ENCODE results near the gene AUNIP.
A peak's percentile ranks its signal among the peaks of the same experiment; 100 is the strongest.

The AUNIP gene

GRCh38 chr1:25821112-25821476 lies 38.2 kb downstream of the AUNIP start:
- no peak for DNase-seq

GRCh38 chr1:25820247-25821111 lies 38.8 kb downstream of the AUNIP start:
- peak; percentile 74 for DNase-seq

GRCh38 chr1:25819491-25820246 lies 39.6 kb downstream of the AUNIP start, which contains the start of gene MTFR1L:
Gene MTFR1L, plus strand, starts transcription at chr1:25819954. Its CDS starts 3,151 bp downstream, at chr1:25823105.
- DNase-seq, result peak; percentile 94

GRCh38 chr1:25818569-25818968 lies 40.7 kb downstream of the AUNIP start:
- no peak for DNase-seq

- DNase-seq, result no peak
Measured at GRCh38 chr1:25817840-25818501, 41.3 kb downstream of the AUNIP start.

- DNase-seq, result no peak
Measured at GRCh38 chr1:25816112-25816718, 43.0 kb downstream of the AUNIP start.

- no peak for DNase-seq
Measured at GRCh38 chr1:25815208-25816111, 43.8 kb downstream of the AUNIP start.

GRCh38 chr1:25814549-25815087 lies 44.6 kb downstream of the AUNIP start:
- DNase-seq, result no peak

GRCh38 chr1:25813734-25814471 lies 45.4 kb downstream of the AUNIP start:
- no peak for DNase-seq

- no peak for DNase-seq
Measured at GRCh38 chr1:25813071-25813733, 46.1 kb downstream of the AUNIP start.

- DNase-seq, result no peak
Measured at GRCh38 chr1:25811384-25812082, 47.7 kb downstream of the AUNIP start.

GRCh38 chr1:25810341-25811299 lies 48.6 kb downstream of the AUNIP start:
- DNase-seq, result peak; percentile 82

- no peak for DNase-seq
Measured at GRCh38 chr1:25809929-25810328, 49.3 kb downstream of the AUNIP start.

- DNase-seq, result no peak
Measured at GRCh38 chr1:25809283-25809926, 49.9 kb downstream of the AUNIP start.

- DNase-seq, result no peak
Measured at GRCh38 chr1:25808481-25809244, 50.6 kb downstream of the AUNIP start.

- no peak for DNase-seq
Measured at GRCh38 chr1:25807480-25808390, 51.5 kb downstream of the AUNIP start.

Measured in activated naive CD4-positive, alpha-beta T cell treated with anti-CD3 and anti-CD28 coated beads, Interleukin-2, amount 50 U/mL, for 16 hours (primary cell).